ENCODE results near the gene DYNLRB1. TPM values are rescaled to one million over a fixed set of nuclear protein-coding genes. Genes with fewer than 3 reads are reported as not detected.
"Not testable (repeated sequence)": the region's sequence is repeated elsewhere in the genome, so short reads cannot be mapped to it uniquely, and the experiment has no call there.

The DYNLRB1 gene
- total RNA-seq, 1 donor from 2014 or later = 96.8 TPM

DNA sequence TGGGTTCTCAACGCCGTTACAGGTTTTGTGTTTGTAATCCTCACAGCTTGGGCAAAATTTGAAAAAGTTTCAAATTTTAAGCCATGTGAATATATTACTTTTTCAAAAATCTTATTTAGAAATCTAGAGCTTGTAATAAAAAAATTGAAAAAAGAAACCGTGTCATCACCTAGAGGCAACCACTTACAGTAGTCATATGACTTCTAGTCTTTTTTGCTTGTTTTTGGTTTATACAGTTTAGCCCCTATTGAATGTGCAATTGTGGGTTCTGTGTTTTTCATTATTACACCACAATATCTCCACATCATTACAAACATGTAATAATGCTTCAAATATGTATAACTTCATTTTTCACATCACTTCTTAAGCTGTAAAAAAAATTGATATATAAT, 888 bp downstream of the DYNLRB1 start:
- H3K36me3 Mint-ChIP-seq (ENCODE audit: low read depth, unreplicated experiment) = peaks cover 11% of the 10 kb centered on the region
- peak overlapping the region; percentile 99 for H3K4me3 Mint-ChIP-seq (ENCODE audit: unreplicated experiment)
- H3K27ac Mint-ChIP-seq (ENCODE audit: unreplicated experiment) = peak overlapping the region; percentile 98
- peaks cover 29% of the 10 kb centered on the region for H3K4me1 Mint-ChIP-seq (ENCODE audit: unreplicated experiment)
- H3K27me3 Mint-ChIP-seq (ENCODE audit: unreplicated experiment) = peaks cover 11% of the 10 kb centered on the region
- TF ChIP-seq, protein P1, sequence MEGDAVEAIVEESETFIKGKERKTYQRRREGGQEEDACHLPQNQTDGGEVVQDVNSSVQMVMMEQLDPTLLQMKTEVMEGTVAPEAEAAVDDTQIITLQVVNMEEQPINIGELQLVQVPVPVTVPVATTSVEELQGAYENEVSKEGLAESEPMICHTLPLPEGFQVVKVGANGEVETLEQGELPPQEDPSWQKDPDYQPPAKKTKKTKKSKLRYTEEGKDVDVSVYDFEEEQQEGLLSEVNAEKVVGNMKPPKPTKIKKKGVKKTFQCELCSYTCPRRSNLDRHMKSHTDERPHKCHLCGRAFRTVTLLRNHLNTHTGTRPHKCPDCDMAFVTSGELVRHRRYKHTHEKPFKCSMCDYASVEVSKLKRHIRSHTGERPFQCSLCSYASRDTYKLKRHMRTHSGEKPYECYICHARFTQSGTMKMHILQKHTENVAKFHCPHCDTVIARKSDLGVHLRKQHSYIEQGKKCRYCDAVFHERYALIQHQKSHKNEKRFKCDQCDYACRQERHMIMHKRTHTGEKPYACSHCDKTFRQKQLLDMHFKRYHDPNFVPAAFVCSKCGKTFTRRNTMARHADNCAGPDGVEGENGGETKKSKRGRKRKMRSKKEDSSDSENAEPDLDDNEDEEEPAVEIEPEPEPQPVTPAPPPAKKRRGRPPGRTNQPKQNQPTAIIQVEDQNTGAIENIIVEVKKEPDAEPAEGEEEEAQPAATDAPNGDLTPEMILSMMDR (IDR thresholded peaks at IDR 0.05; ENCODE audit: unreplicated experiment) = no peak
- H3K9me3 Mint-ChIP-seq (ENCODE audit: unreplicated experiment) = no peaks in the 10 kb centered on the region
- DNase-seq (ENCODE audit: low spot score) = no peak

GRCh38 chr20:34518863-34519262, 2.6 kb downstream of the DYNLRB1 start:
- peaks cover 30% of the 10 kb centered on the region for H3K4me1 Mint-ChIP-seq (ENCODE audit: unreplicated experiment)
- not testable (repeated sequence) for H3K36me3 Mint-ChIP-seq (ENCODE audit: low read depth, unreplicated experiment); H3K4me3 Mint-ChIP-seq (ENCODE audit: unreplicated experiment); H3K9me3 Mint-ChIP-seq (ENCODE audit: unreplicated experiment); DNase-seq (ENCODE audit: low spot score); H3K27ac Mint-ChIP-seq (ENCODE audit: unreplicated experiment)
- peaks cover 11% of the 10 kb centered on the region for H3K27me3 Mint-ChIP-seq (ENCODE audit: unreplicated experiment)

DNA sequence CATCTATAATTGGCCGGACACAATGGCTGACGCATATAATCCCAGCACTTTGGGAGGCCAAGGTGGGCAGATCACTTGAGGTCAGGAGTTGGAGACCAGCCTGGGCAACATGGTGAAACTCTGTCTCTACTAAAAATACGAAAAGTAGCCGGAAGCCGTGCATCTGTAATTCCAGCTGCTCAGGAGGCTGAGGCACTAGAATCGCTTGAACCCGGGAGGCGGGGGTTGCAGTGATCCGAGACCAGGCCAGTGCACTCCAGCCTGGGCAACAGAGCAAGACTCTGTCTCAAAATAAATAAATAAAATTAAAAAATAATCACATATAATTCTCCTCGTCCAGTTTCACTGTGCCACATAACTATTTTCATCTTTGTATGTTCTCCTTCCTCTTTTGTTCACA, 3.6 kb downstream of the DYNLRB1 start:
- DNase-seq (ENCODE audit: low spot score); H3K9me3 Mint-ChIP-seq (ENCODE audit: unreplicated experiment); H3K27ac Mint-ChIP-seq (ENCODE audit: unreplicated experiment); H3K4me3 Mint-ChIP-seq (ENCODE audit: unreplicated experiment); H3K36me3 Mint-ChIP-seq (ENCODE audit: low read depth, unreplicated experiment): not testable (repeated sequence)
- Mint-ChIP-seq H3K4me1 (ENCODE audit: unreplicated experiment) (peaks cover 24% of the 10 kb centered on the region), H3K27me3 (ENCODE audit: unreplicated experiment) (peaks cover 10% of the 10 kb centered on the region)

GRCh38 chr20:34522969-34523871, 7.0 kb downstream of the DYNLRB1 start:
- Mint-ChIP-seq H3K36me3 (ENCODE audit: low read depth, unreplicated experiment) (peaks cover 24% of the 10 kb centered on the region), H3K9me3 (ENCODE audit: unreplicated experiment) (no peaks in the 10 kb centered on the region), H3K4me1 (ENCODE audit: unreplicated experiment) (peaks cover 3% of the 10 kb centered on the region), H3K4me3 (ENCODE audit: unreplicated experiment) (peak overlapping the region; percentile 12), H3K27me3 (ENCODE audit: unreplicated experiment) (peaks cover 7% of the 10 kb centered on the region), H3K27ac (ENCODE audit: unreplicated experiment) (no peak overlapping the region)
- DNase-seq (ENCODE audit: low spot score) = peak; percentile 66
- TF ChIP-seq, protein P1 (IDR thresholded peaks at IDR 0.05; ENCODE audit: unreplicated experiment) = peak; percentile 38

- Mint-ChIP-seq H3K36me3 (ENCODE audit: low read depth, unreplicated experiment) (peaks cover 36% of the 10 kb centered on the region), H3K27ac (ENCODE audit: unreplicated experiment) (no peak overlapping the region), H3K4me3 (ENCODE audit: unreplicated experiment) (no peak overlapping the region), H3K4me1 (ENCODE audit: unreplicated experiment) (peaks cover 3% of the 10 kb centered on the region), H3K9me3 (ENCODE audit: unreplicated experiment) (no peaks in the 10 kb centered on the region), H3K27me3 (ENCODE audit: unreplicated experiment) (peaks cover 7% of the 10 kb centered on the region)
- no peak for DNase-seq (ENCODE audit: low spot score)
- TF ChIP-seq, protein P1 (IDR thresholded peaks at IDR 0.05; ENCODE audit: unreplicated experiment) = no peak
Measured at GRCh38 chr20:34524426-34524825, 8.2 kb downstream of the DYNLRB1 start.

DNA sequence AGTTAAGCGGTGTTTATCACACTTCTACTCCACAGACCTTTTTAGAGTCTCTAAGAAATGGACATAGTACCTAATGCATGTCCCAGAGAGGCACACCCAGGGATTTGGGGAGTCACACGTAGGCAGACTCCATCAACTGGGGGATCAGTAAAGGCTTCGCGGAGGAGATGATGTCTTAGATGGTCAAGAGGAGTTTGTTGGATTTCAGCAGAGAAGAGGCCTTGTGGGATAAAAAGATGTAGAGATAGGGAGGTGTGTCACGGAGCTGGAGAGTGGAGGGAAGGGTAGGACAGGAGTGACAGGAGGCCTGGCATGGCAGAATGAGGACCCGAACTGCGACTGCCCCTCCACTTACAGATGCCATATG, 9.1 kb downstream of the DYNLRB1 start:
- no peak for DNase-seq (ENCODE audit: low spot score)
- TF ChIP-seq, protein P1 (IDR thresholded peaks at IDR 0.05; ENCODE audit: unreplicated experiment) = no peak
- H3K9me3 Mint-ChIP-seq (ENCODE audit: unreplicated experiment) = no peaks in the 10 kb centered on the region
- H3K27me3 Mint-ChIP-seq (ENCODE audit: unreplicated experiment) = peaks cover 7% of the 10 kb centered on the region
- H3K4me1 Mint-ChIP-seq (ENCODE audit: unreplicated experiment) = peaks cover 3% of the 10 kb centered on the region
- H3K27ac Mint-ChIP-seq (ENCODE audit: unreplicated experiment) = no peak overlapping the region
- H3K4me3 Mint-ChIP-seq (ENCODE audit: unreplicated experiment) = peak overlapping the region; percentile 26
- H3K36me3 Mint-ChIP-seq (ENCODE audit: low read depth, unreplicated experiment) = peaks cover 40% of the 10 kb centered on the region

All from endothelial cell (in vitro differentiated cells).